SJSA1 (cell line): ENCODE results near the gene TAS2R39. TPM values are rescaled to one million over a fixed set of nuclear protein-coding genes. Genes with fewer than 3 reads are reported as not detected.

Experiments used
- DNase-seq, 2 experiments: peaks; one replicate each; pipeline ENCODE4 v3.0.0-alpha.2; 2015 to 2020; ENCODE audit warnings: low spot score in 2 of 2, low read depth in 1 of 2
- H3K27ac ChIP-seq: fragments of 250-450 bp; sonication (Bioruptor Pico); 2 replicates; pipeline ENCODE4 v1.5.1; 2020; ENCODE audit warnings: mild to moderate bottlenecking, moderate library complexity
- H3K27me3 ChIP-seq: fragments of 250-450 bp; sonication (Bioruptor Pico); replicated peaks from 2 replicates; pipeline ENCODE4 v1.5.1; 2020; ENCODE audit warnings: mild to moderate bottlenecking, moderate library complexity
- H3K36me3 ChIP-seq: fragments of 250-450 bp; sonication (Bioruptor Pico); 2 replicates; pipeline ENCODE4 v1.5.1; 2020; ENCODE audit warnings: mild to moderate bottlenecking
- H3K4me1 ChIP-seq: fragments of 250-450 bp; sonication (Bioruptor Pico); replicated peaks from 2 replicates; pipeline ENCODE4 v1.6.1; 2021; ENCODE audit warnings: mild to moderate bottlenecking
- H3K4me3 ChIP-seq: fragments of 250-450 bp; sonication (Bioruptor Pico); 2 replicates; pipeline ENCODE4 v1.5.1; 2020; ENCODE audit warnings: mild to moderate bottlenecking
- H3K9me3 ChIP-seq: fragments of 250-450 bp; sonication (Bioruptor Pico); replicated peaks from 2 replicates; pipeline ENCODE4 v1.5.1; 2020; ENCODE audit warnings: mild to moderate bottlenecking
- total RNA-seq: library from RNA; depleted of rRNA; stranded (reverse); fragments of >200 nt; shearing (Covaris generic); gene quantifications from 2 replicates; pipeline ENCODE4 v1.2.3, GENCODE V29; 2014; rRNA removed

Gene TAS2R39
- total RNA-seq, 1 experiment from 2014 or later = not detected

GRCh38 chr7:143223784-143224183 lies 40.6 kb downstream of the TAS2R39 start:
- H3K36me3 ChIP-seq = no peaks in the 10 kb centered on the region
- H3K4me3 ChIP-seq = no peak overlapping the region
- no peak for DNase-seq
- no peaks in the 10 kb centered on the region for H3K9me3 ChIP-seq
- no peaks in the 10 kb centered on the region; the same call in 1 of the 2 replicates for H3K27me3 ChIP-seq
- H3K4me1 ChIP-seq = no peaks in the 10 kb centered on the region
- H3K27ac ChIP-seq = no peak overlapping the region

- no peaks in the 10 kb centered on the region for H3K4me1 ChIP-seq
- H3K36me3 ChIP-seq = no peaks in the 10 kb centered on the region
- no peak overlapping the region for H3K4me3 ChIP-seq
- DNase-seq = no peak
- H3K27ac ChIP-seq = no peak overlapping the region
- no peaks in the 10 kb centered on the region for H3K9me3 ChIP-seq
- no peaks in the 10 kb centered on the region; the same call in 1 of the 2 replicates for H3K27me3 ChIP-seq
These were observed 41.8 kb downstream of the TAS2R39 start for GRCh38 chr7:143225047-143225446.

- DNase-seq = no peak
- Histone ChIP-seq H3K4me1 (no peaks in the 10 kb centered on the region), H3K9me3 (no peaks in the 10 kb centered on the region), H3K27me3 (no peaks in the 10 kb centered on the region; the same call in 1 of the 2 replicates), H3K27ac (no peak overlapping the region), H3K4me3 (no peak overlapping the region), H3K36me3 (no peaks in the 10 kb centered on the region)
These were observed 44.6 kb downstream of the TAS2R39 start for GRCh38 chr7:143227806-143228205.

GRCh38 chr7:143229054-143229790 lies 46.0 kb downstream of the TAS2R39 start:
- no peak for DNase-seq
- Histone ChIP-seq H3K4me1 (no peaks in the 10 kb centered on the region), H3K27me3 (no peaks in the 10 kb centered on the region; the same call in 1 of the 2 replicates), H3K9me3 (no peaks in the 10 kb centered on the region), H3K36me3 (no peaks in the 10 kb centered on the region), H3K4me3 (no peak overlapping the region), H3K27ac (no peak overlapping the region)

GRCh38 chr7:143230602-143231457 lies 47.6 kb downstream of the TAS2R39 start:
- H3K27ac ChIP-seq = no peak overlapping the region
- H3K27me3 ChIP-seq = no peaks in the 10 kb centered on the region
- H3K9me3 ChIP-seq = no peaks in the 10 kb centered on the region
- H3K36me3 ChIP-seq = no peaks in the 10 kb centered on the region
- no peak for DNase-seq
- no peaks in the 10 kb centered on the region for H3K4me1 ChIP-seq
- H3K4me3 ChIP-seq = no peak overlapping the region

Other genes starting within 250 kb of the TAS2R39 start
- gene TRPV5, start 249.7 kb upstream of the TAS2R39 start, total RNA-seq = not detected in 2 replicates
- not detected in 2 replicates for gene LLCFC1, start 243.9 kb upstream of the TAS2R39 start, total RNA-seq
- 1.1 and 5.1 TPM in 2 replicates for gene KEL, start 221.1 kb upstream of the TAS2R39 start, total RNA-seq
- not detected in 2 replicates for gene OR9A2, start 156.3 kb upstream of the TAS2R39 start, total RNA-seq
- not detected in 2 replicates for gene OR6V1, start 131.1 kb upstream of the TAS2R39 start, total RNA-seq
- not detected in 2 replicates for gene PIP, start 51.3 kb upstream of the TAS2R39 start, total RNA-seq
- not detected in 2 replicates for gene TAS2R40, start 38.6 kb downstream of the TAS2R39 start, total RNA-seq
- gene GSTK1, start 80.0 kb downstream of the TAS2R39 start, total RNA-seq = 124 and 131 TPM in 2 replicates
- not detected in 2 replicates for gene TMEM139, start 101.5 kb downstream of the TAS2R39 start, total RNA-seq
- gene CASP2, start 104.9 kb downstream of the TAS2R39 start, total RNA-seq = 18.2 and 20.5 TPM in 2 replicates
- gene CLCN1, start 132.7 kb downstream of the TAS2R39 start, total RNA-seq = not detected in 2 replicates
- gene FAM131B, start 179.3 kb downstream of the TAS2R39 start, total RNA-seq = 0.16 and 0.41 TPM in 2 replicates
- gene ZYX, start 197.9 kb downstream of the TAS2R39 start, total RNA-seq = 68.7 and 86.5 TPM in 2 replicates
- gene EPHA1, start 225.4 kb downstream of the TAS2R39 start, total RNA-seq = not detected in 2 replicates